IMR-90 (cell line): ENCODE data around the gene HINT2. TPM values are rescaled to one million over a fixed set of nuclear protein-coding genes. Genes with fewer than 3 reads are reported as not detected.

Experiments
- ATAC-seq: fragments of 200-7000 bp; cut with Tn5 transposase; 2 replicates; pipeline ENCODE4 v1.9.1; 2020; ENCODE audit warnings: low read depth, mild to moderate bottlenecking, moderate library complexity
- BruUV-seq: library from RNA; stranded (reverse); fragments of 400-500 nt; replicated peaks from 2 replicates; lab custom pipeline; 2021; lab: Mats Ljungman, UMichigan
- CTCF ChIA-PET: fragments of 300-600 bp; formaldehyde crosslinking; extraction: SDS; loops from one replicate; lab custom pipeline; 2021; ENCODE audit warnings: antibody characterized with exemption; lab: Yijun Ruan, JAX
- POLR2A ChIA-PET: fragments of 300-600 bp; sonication (Branson Sonifier 250); formaldehyde crosslinking; loops from one replicate; lab custom pipeline; 2022; ENCODE audit warnings: antibody characterized with exemption; ENCODE audit not compliant: unreplicated experiment; lab: Charles Lee
- DNase-seq: peaks from one replicate; pipeline ENCODE4 v3.0.0; 2013
- H2AFZ ChIP-seq: replicated peaks from 2 replicates; pipeline ENCODE3; 2013; ENCODE audit warnings: low read length, mild to moderate bottlenecking; ENCODE audit not compliant: poor library complexity
- H2AK5ac ChIP-seq: 2 replicates; pipeline ENCODE4 v1.6.1; 2013; ENCODE audit warnings: low read depth, low read length, inconsistent platforms
- H2AK9ac ChIP-seq: replicated peaks from 2 replicates; pipeline ENCODE3; 2013; ENCODE audit warnings: mild to moderate bottlenecking, low read depth, low read length, moderate library complexity; ENCODE audit not compliant: poor library complexity
- H2BK120ac ChIP-seq: 2 replicates; pipeline ENCODE4 v1.6.1; 2013; ENCODE audit warnings: low read depth, low read length, inconsistent platforms
- H2BK15ac ChIP-seq: 3 replicates; pipeline ENCODE4 v1.6.1; 2013; ENCODE audit warnings: low read depth, low read length, inconsistent platforms
- H2BK20ac ChIP-seq: 2 replicates; pipeline ENCODE4 v1.6.1; 2013; ENCODE audit warnings: low read depth, mild to moderate bottlenecking, inconsistent platforms, low read length, moderate library complexity
- H2BK5ac ChIP-seq: 2 replicates; pipeline ENCODE4 v1.6.1; 2013; ENCODE audit warnings: mild to moderate bottlenecking, low read depth, low read length, inconsistent platforms; ENCODE audit not compliant: poor library complexity, severe bottlenecking
- H3K14ac ChIP-seq: replicated peaks from 2 replicates; pipeline ENCODE4 v1.6.1; 2013; ENCODE audit warnings: low read depth, low read length, inconsistent platforms
- H3K18ac ChIP-seq: 2 replicates; pipeline ENCODE4 v1.6.1; 2013; ENCODE audit warnings: low read depth, low read length, control low read depth
- H3K23ac ChIP-seq: 2 replicates; pipeline ENCODE4 v1.6.1; 2013; ENCODE audit warnings: low read depth, low read length, inconsistent platforms
- H3K27ac ChIP-seq: 2 replicates; pipeline ENCODE4 v1.5.1; 2013; ENCODE audit warnings: mild to moderate bottlenecking, control low read depth, low read length; ENCODE audit not compliant: insufficient read depth
- H3K27me3 ChIP-seq: 2 replicates; pipeline ENCODE4 v1.6.1; 2013; ENCODE audit warnings: low read length; ENCODE audit not compliant: control insufficient read depth, insufficient read depth
- H3K36me3 ChIP-seq: 2 replicates; pipeline ENCODE4 v1.6.1; 2013; ENCODE audit warnings: low read length, mixed read lengths; ENCODE audit not compliant: control insufficient read depth, insufficient read depth
- H3K4ac ChIP-seq: 2 replicates; pipeline ENCODE4 v1.6.1; 2013; ENCODE audit warnings: low read depth, low read length, inconsistent platforms
- H3K4me1 ChIP-seq: 2 replicates; pipeline ENCODE4 v1.6.1; 2013; ENCODE audit warnings: low read length, mixed read lengths; ENCODE audit not compliant: control insufficient read depth, insufficient read depth
- H3K4me2 ChIP-seq: 2 replicates; pipeline ENCODE4 v1.6.1; 2013; ENCODE audit warnings: low read depth, mild to moderate bottlenecking, control low read depth, low read length, moderate library complexity
- H3K4me3 ChIP-seq: 2 replicates; pipeline ENCODE4 v1.5.1; 2013; ENCODE audit warnings: low read depth, mild to moderate bottlenecking, control low read depth, low read length, moderate library complexity; ENCODE audit not compliant: insufficient read depth
- H3K56ac ChIP-seq: 2 replicates; pipeline ENCODE4 v1.6.1; 2013; ENCODE audit warnings: low read length, inconsistent platforms; ENCODE audit not compliant: insufficient read depth; ENCODE audit errors: extremely low read depth
- H3K79me1 ChIP-seq, 2 experiments: 2 replicates each; pipeline ENCODE4 v1.6.1; 2013; ENCODE audit warnings: low read length in 2 of 2, inconsistent platforms in 1 of 2, low read depth in 1 of 2
- H3K9ac ChIP-seq: 2 replicates; pipeline ENCODE4 v1.6.1; 2013; ENCODE audit warnings: low read depth, low read length, control low read depth
- H3K9me1 ChIP-seq: 2 replicates; pipeline ENCODE4 v1.6.1; 2013; ENCODE audit warnings: low read length, inconsistent platforms; ENCODE audit not compliant: insufficient read depth
- H3K9me3 ChIP-seq: 2 replicates; pipeline ENCODE4 v1.6.1; 2013; ENCODE audit warnings: low read length; ENCODE audit not compliant: control insufficient read depth, insufficient read depth
- H4K20me1 ChIP-seq: 2 replicates; pipeline ENCODE4 v1.6.1; 2013; ENCODE audit warnings: low read length, inconsistent platforms; ENCODE audit not compliant: insufficient read depth
- H4K5ac ChIP-seq: 2 replicates; pipeline ENCODE4 v1.6.1; 2013; ENCODE audit warnings: mild to moderate bottlenecking, low read depth, low read length, control low read depth
- H4K8ac ChIP-seq, 2 experiments: 2 replicates each; pipeline ENCODE4 v1.6.1; 2013; ENCODE audit warnings: low read depth in 2 of 2, low read length in 2 of 2, control low read depth in 1 of 2, inconsistent platforms in 1 of 2
- H4K91ac ChIP-seq: 2 replicates; pipeline ENCODE4 v1.6.1; 2013; ENCODE audit warnings: low read depth, low read length, inconsistent platforms; ENCODE audit not compliant: insufficient read depth
- CHD1 ChIP-seq: IDR thresholded peaks from 2 replicates; pipeline ENCODE4 v1.6.1; 2012; ENCODE audit warnings: low read depth, low read length, improper control_type of control experiment
- FOS ChIP-seq: fragments of 150-350 bp; IDR thresholded peaks from 2 replicates; pipeline ENCODE4 v1.6.1; 2016; ENCODE audit warnings: low read depth, low read length
- MAZ ChIP-seq: IDR thresholded peaks from 2 replicates; pipeline ENCODE4 v1.6.1; 2012; ENCODE audit warnings: low read depth, mild to moderate bottlenecking, low read length, improper control_type of control experiment, moderate library complexity, borderline replicate concordance
- MXI1 ChIP-seq: IDR thresholded peaks from 2 replicates; pipeline ENCODE4 v1.6.1; 2012; ENCODE audit warnings: low read depth, mild to moderate bottlenecking, low read length, moderate library complexity, borderline replicate concordance
- POLR2A ChIP-seq: IDR thresholded peaks from 2 replicates; pipeline ENCODE4 v1.6.1; 2012; ENCODE audit warnings: mild to moderate bottlenecking, low read depth, low read length
- RCOR1 ChIP-seq: IDR thresholded peaks from 2 replicates; pipeline ENCODE4 v1.6.1; 2012; ENCODE audit warnings: mild to moderate bottlenecking, low read length, improper control_type of control experiment; ENCODE audit not compliant: insufficient replicate concordance
- WGBS, 2 experiments: methylation state at CpG; one replicate each; pipeline versions ENCODE4 v1.1.5 to v1.1.7; 2013; ENCODE audit warnings: missing lambda C conversion rate in 2 of 2; ENCODE audit not compliant: insufficient read length in 1 of 2; ENCODE audit errors: extremely low coverage in 2 of 2; 5-methylcytosine and 5-hydroxymethylcytosine counted together
- dilution Hi-C: fragments of 300-500 bp; cut with HindIII; formaldehyde crosslinking; loops from one replicate; pipeline ENCODE4 v1.14.3; 2018; ENCODE audit warnings: low sequenced_read_pairs; ENCODE audit not compliant: unreplicated experiment
- in situ Hi-C: fragments of 300-500 bp; cut with MboI; formaldehyde crosslinking; loops from 3 replicates; pipeline ENCODE4 v1.14.3; 2019; ENCODE audit warnings: low sequenced_read_pairs, inconsistent platforms, mixed read lengths
- intact Hi-C: fragments of 100-400 bp; cut with micrococcal nuclease; formaldehyde crosslinking; loops from 2 replicates; pipeline ENCODE4 v1.10.0; 2022
- polyA plus RNA-seq, 3 experiments: library from polyadenylated mRNA; depleted of rRNA; stranded (reverse); fragments of >200 nt; gene quantifications; 2 replicates each; pipeline ENCODE4 v1.2.3, GENCODE V29; 2012; ENCODE audit warnings: low replicate concordance in 1 of 3
- total RNA-seq: library from RNA; depleted of rRNA; stranded (reverse); fragments of >200 nt; gene quantifications from 2 replicates; pipeline ENCODE4 v1.2.3, GENCODE V29; 2012
- TF ChIP-seq, protein P1 (sequence below): conservative IDR thresholded peaks from 2 replicates; pipeline ENCODE4 v1.5.1; 2012; ENCODE audit warnings: mild to moderate bottlenecking, low read depth, low read length, improper control_type of control experiment

HINT2 gene
- total and polyA plus RNA-seq, 2 of the 4 experiments (the other 2 are of a cell fraction), result 7.5 to 20.6 TPM

DNA sequence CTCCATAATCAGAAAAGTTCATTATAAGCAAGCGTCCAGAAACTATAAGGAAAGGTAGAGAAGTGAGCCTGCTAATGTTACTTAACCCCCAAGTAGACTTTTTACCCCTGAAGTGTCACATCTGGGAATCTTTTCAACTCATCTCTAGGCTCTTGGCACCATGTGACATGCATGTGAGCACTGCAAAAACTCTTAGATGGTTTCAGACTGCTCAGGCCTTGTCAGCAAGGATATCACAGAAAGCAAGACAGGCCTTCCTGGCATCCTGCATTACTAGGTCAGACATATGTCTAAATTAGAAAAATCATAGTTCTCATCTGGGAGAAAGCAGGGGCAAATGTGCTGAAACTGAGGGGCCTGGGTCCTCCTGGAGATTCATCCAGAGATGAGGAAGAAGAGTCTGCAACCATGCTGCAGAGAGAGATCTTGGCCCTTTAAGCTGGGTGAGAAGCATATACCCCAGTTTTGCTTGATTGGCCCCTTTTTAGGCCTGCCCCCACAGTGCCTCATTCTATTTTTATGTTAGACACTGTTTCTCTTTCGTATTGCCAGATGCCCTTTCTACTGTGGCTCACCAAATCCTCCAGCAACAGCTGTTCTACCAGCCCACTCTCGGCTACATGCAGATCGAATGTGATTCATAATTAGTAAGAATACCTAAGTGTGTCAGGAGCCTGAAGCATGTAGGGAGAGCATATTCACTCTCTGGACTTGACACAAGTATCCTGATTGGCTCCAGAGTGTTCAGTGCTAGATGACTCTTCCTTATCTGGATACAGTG is 33.1 kb upstream of the HINT2 start:
- Histone ChIP-seq H3K9ac (peak overlapping the region; percentile 13; the same call in 1 of the 2 replicates), H4K8ac (peak overlapping the region in 1 of 2 experiments; percentile 4; a peak in 2 of 4 replicates), H2AK5ac (peak overlapping the region; percentile 9; the same call in 1 of the 2 replicates), H2AK9ac (no peak overlapping the region), H3K27ac (peak overlapping the region; percentile 32; the same call in 1 of the 2 replicates), H3K27me3 (no peaks in the 10 kb centered on the region), H2AFZ (peak overlapping the region; percentile 47), H4K20me1 (peaks cover 9% of the 10 kb centered on the region; the same call in 1 of the 2 replicates), H3K79me1 (peaks cover 4 to 6% of the 10 kb centered on the region in 2 experiments; a peak in 1 of 4 replicates), H3K4me3 (no peak overlapping the region), H2BK5ac (peak overlapping the region; percentile 72), H3K56ac (no peak overlapping the region), H2BK15ac (no peak overlapping the region), H3K9me3 (no peaks in the 10 kb centered on the region), H3K18ac (peak overlapping the region; percentile 11; the same call in 1 of the 2 replicates), H2BK120ac (0 out of 2 replicates have a peak overlapping the region, but pooled peaks have one; percentile 4), H3K23ac (peak overlapping the region; percentile 9; the same call in 1 of the 2 replicates), H3K4me1 (peaks cover 20% of the 10 kb centered on the region), H3K36me3 (peaks cover 10% of the 10 kb centered on the region), H3K4ac (no peak overlapping the region; the same call in 1 of the 2 replicates), H2BK20ac (no peak overlapping the region), H3K14ac (no peak overlapping the region; the same call in 1 of the 2 replicates), H3K4me2 (peak overlapping the region; percentile 47; the same call in 1 of the 2 replicates), H3K9me1 (peaks cover 18% of the 10 kb centered on the region), H4K91ac (no peak overlapping the region), H4K5ac (no peak overlapping the region)
- TF ChIP-seq MXI1, result 0 out of 2 replicates have a peak, but pooled peaks have one; percentile 46
- no peak for TF ChIP-seq CHD1
- TF ChIP-seq FOS, result peak; percentile 46; the same call in 1 of the 2 replicates
- TF ChIP-seq POLR2A, result no peak
- peak; percentile 45 for TF ChIP-seq RCOR1
- 0 out of 2 replicates have a peak, but pooled peaks have one; percentile 27 for TF ChIP-seq MAZ
- TF ChIP-seq, protein P1, sequence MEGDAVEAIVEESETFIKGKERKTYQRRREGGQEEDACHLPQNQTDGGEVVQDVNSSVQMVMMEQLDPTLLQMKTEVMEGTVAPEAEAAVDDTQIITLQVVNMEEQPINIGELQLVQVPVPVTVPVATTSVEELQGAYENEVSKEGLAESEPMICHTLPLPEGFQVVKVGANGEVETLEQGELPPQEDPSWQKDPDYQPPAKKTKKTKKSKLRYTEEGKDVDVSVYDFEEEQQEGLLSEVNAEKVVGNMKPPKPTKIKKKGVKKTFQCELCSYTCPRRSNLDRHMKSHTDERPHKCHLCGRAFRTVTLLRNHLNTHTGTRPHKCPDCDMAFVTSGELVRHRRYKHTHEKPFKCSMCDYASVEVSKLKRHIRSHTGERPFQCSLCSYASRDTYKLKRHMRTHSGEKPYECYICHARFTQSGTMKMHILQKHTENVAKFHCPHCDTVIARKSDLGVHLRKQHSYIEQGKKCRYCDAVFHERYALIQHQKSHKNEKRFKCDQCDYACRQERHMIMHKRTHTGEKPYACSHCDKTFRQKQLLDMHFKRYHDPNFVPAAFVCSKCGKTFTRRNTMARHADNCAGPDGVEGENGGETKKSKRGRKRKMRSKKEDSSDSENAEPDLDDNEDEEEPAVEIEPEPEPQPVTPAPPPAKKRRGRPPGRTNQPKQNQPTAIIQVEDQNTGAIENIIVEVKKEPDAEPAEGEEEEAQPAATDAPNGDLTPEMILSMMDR, result no peak
- in situ Hi-C loops, result no loop called here
- CTCF ChIA-PET, result interaction anchor here (0.7 kb wide), 1 partner anchor 10 kb away, joined by 3 read pairs; no protein-coding TSS in a partner anchor
- no CpG with 5 or more reads among the region's 4 CpGs for WGBS, 2 experiments
- peak; percentile 98 for DNase-seq
- intact Hi-C loops, result no loop called here
- POLR2A ChIA-PET, result interaction anchor here (0.6 kb wide), 1 partner anchor 177 kb away, joined by 3 read pairs; no protein-coding TSS in a partner anchor
- dilution Hi-C loops, result no loop called here
- no TSS peak for BruUV-seq
- ATAC-seq, result peak; percentile 92
